G401.6 (cell line): ENCODE data around the gene PPM1F.

ENCODE experiments used
- FAIRE-seq: peaks from 2 replicates; lab custom pipeline; 2012; peaks lifted over from hg19 to GRCh38; lab: Jason Lieb, UNC

Gene PPM1F

DNA sequence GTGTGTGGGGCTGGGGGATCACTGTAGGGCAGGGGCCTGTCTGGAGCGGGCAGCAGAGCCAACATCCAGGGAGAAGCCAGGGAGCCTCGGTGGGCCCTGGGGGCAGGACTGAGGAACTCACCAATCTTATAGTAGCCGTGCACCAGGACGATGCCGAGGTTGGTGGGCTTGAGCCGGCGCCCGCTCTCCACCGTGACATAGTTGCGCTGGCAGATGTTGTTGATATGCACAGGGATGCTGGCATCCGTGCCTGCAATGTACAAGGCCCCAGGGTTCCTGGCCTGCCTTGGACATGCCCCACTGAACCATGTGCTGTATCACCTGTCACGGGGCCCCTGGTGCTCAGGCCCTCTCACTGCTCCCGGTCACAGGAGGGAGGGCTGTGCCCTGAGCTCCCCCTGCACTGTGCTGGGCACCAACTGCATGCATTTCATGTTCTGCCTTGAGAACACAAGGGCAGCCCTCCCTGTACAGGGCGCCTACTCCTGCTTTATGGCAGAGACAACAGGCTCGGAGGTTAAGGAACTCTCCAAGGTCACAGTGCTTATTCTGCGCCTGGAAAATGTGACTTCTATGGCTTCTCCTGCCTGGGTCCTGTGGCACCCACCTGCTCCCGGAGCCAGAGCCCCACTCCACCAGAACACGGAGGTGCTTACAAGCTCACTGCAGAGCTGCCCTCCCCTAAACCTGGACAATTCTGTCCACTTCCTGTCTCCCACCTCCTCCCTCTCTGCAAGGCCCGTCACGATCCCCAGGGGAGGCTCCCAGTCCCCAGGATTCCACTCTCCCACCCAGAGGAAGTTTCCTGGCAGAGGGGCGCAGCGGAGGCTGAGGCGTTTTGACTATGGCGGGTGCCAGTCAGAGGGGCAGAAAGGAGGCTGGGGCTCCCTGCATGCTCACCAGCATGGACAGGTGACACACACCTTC is 7.8 kb upstream of the PPM1F start:
- no peak for FAIRE-seq

DNA sequence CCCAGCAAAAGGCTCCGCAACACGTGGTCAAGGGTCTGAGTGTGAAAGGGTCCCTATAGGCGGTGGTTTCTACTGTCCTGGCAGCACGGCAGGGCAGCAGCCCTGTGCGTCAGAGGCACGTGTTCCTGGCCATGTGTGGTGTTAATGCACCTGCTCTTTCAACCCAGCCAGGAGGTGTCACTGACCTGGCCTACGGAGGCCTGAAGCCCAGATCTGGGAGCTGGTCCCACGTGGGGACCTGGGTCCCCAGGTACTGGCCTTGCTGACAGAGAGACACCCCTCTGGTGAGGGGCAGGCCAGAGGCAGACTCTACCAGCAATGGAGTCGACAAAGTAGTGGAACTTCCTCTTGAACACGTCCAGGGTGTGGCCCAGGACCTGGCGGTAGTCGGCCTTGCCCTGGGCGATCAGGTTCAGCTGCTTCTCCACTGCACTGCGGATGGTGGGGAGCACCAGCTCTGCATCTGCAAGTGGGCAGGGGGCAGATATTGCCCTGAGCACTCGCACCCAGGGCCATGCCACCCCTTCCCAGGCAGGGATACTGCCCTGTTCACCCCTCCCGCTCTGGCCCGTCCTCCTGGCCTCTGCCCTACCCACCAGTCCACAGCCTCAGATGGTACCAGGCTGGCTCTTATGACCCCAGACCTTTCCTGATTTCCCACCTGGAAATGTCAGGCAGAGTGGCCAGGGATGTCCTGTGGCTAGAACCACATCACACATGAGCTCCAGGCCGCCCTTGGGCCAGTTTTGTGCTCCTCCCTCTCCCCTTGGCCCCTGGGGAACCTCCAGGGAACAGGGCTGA is 6.8 kb upstream of the PPM1F start:
- no peak for FAIRE-seq

DNA sequence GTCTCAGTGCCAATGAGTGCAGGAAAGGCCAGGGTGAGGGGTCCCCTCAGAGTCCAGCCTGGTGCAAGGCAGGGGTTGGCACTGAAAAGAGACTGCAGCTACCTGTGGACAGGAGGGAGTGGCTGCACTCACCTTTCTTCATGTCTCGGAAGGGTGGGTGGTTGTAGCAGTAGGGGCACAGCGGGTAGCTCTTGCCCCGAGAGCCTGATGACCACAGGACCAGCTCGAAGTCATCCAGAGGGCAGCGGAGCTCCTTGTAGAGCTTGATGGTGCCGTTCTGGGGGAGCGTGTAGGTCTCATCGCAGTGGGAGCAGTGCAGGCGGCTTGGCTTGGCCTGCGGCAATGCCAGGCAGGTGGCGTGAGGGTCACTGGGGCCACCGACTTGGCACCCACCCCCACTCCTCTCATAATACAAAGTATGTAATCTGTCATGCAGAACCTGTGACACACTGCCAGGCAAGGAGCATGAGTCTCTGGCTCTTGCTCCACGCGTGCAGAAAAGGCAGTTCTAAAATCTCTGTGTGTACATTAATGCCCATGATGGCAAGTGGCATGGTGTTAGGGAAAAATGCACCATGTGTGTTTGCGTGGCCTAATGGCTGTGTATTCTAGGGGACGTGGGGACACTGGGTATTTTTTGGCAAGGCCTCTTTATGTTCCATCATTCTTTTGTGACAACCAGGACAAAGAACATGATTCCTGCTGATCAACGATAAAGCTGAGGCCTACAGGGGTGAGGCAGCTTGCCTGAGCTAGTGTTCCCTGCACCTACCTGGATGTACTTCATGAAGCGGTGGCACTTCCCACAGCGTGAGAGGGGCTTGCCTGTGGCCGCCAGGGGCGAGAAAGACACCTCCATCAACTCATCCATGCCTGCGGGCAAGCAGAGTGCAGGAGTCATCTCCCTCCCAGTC is 6.0 kb upstream of the PPM1F start:
- no peak for FAIRE-seq

DNA sequence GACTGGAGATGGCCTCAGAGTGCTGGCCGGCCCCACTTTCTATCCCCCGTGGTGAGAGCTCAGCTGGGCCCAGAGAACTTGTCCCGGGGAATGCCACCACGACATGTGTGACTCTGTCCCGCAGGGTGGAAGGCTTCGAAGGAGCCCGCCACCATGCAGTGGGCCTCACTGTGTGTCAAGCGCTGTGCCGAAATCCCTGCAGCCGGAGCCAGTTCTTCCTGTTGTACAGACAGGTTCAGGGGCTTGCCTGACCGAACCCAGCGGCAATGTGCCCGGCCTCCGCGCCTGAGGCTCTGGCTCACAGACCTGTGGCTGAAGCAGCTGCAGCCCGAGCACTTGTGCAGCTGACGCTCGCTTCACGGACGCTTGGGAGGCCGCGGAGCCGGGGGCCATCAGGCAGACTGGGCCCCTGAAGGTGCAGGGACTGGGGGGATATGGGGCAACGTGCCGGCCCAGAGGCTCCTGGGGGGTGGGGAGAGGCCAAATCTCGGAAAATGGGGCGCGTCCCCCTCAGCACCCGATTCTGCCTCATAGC is 650 bp downstream of the PPM1F start:
- FAIRE-seq = no peak

DNA sequence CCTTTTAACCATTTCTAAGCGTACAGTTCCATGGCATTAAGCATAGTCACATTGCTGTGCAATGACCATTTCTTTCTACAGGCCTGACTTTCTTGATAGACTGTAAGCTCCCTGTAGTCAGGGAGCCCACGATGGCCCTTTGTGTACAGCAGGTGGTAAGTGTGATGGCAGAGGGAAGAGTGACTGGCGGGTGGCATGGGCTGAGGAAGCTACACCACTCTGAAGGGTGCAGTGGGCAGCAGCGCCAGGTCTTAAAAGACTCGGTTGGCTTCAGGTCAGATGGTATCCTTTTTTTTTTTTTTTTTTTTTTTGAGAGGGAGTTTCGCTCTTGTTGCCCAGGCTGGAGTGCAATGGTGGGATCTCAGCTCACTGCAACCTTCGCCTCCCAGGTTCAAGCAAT is 1.6 kb downstream of the PPM1F start:
- no peak for FAIRE-seq

DNA sequence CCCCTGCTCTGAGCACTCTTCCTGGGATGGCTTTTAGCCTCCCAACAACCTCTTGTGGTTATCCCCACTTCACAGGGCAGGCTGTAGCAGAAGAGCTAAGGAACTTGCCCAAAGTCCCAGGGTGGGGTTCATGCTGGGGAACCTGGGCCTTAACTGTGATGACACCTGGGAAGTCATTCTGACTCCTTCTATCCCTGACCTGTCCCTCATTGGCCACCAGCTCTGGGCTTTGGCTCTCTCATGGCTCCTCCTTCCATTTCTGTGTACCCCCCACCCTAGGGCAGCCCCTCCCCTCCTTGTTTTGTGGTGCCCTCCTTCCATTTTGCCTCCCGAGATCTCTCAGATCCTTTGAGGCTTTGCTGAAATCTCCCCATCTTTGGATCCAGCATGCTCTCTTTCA is 2.7 kb downstream of the PPM1F start:
- FAIRE-seq = no peak

DNA sequence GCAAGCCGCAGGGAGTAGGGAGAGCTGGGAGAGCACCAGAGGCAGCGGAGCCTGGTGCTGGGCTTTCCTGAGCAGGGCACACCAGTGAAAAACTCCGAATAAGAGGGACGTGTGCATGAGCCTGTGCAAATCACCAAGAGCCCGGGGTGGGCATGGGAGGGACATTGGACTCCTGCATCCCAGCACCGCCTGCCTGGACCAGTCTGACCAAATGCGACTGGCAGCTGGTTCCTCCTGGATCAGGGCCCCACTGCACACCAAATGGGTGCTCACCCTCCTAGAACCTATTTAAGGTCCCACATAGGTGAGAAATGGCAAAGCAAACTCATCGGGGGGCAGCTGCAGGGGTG is 3.1 kb downstream of the PPM1F start:
- no peak for FAIRE-seq

DNA sequence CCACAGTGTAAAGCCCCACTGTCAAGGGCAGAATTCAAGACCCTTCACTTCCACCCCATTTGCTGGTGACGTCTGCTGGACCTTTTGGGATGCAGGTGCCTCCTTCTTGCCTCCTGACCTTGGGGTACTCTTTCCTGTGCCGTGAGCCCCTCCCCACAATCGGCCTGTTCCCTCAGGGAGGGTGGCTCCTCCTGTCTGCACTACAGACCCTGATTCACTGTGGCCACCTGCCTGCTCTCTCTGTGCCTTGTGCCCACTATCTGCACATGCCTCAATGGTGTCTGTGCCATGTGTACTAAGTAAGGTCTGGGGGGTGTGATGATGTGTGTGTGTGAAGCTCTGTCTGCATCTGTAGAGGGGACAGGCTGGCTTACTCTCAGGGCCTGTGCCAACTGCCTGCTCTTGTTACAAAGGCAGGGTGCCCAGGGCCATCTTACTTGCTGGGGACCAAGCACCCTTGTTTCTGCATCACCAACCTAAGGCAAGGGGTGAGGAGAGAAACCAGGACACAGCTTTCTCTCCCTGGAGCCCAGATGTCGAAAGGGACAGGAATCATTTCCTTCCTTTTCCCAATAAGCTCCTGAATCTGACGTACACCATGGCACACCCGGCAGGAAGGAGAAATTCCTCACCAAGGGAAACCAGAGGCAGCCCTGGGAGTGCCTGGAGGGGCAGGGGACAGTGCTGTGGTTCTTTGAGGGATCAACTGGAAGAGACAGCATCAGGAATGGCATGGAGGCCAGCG is 3.7 kb downstream of the PPM1F start:
- no peak for FAIRE-seq

DNA sequence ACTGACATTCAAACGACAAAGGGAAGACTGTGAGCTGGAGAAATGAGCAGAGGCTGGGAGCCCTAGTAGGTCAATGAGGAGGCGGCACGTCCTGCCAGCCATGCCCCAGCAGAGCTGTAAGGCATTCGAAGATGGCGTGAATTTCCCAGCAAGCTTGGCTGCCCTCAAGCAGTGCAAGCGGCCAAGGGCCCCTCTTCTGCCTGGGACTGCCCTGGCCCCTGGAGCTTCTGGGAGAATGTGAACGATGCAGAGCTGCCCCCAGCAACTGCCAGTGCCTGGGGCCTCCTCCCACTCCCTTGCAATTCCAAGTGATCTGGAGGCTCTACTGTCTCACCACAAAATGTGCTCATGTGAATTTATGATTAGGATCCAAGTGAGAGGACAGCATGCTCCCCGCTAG is 4.3 kb downstream of the PPM1F start:
- no peak for FAIRE-seq

DNA sequence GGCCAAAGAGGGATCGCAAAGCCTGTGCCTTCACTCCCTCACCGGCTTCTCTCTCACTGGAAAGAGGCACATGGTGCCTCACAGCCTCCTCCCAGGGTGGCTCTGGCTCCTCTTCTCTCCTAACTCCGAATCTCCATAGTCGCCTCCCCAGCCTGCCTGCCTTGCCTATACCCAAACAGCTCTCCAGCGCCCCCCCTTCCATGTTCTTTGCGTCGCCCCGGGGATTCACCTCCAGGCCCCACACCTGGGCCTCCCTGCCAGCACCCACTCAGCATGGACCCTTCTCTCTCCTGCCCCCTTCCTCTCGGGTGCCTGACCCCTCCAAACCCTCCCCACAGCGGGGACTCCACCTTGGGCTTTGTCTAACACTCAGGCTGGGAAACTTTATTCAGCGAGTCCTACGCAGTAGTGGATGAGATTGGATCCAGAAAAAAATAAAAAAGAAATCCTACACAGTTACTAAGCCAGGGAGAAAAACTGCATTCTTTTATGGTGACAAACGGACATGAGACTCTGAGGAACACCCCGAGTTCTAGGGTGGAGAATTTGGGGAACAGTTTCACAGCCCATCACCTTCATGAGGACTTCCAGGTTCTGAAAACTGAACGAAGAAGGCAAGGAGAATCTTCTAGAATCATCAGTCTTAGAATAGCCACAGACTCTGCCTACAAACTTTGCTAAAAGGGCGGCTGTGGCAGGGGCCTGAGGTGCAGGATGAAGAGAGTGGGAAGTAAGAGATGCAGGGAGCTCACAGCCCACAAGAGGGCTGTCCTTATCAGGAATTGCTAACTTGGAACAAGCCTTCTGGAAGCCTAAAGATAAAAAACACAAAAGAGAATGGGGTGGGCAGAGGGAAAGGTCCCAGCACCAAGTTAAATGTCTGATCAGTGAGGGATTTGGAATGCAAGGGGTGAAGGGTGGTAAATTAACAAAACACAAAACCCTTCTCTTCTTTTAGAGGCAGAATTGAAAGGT is 5.3 kb downstream of the PPM1F start:
- peak; percentile 27 for FAIRE-seq

DNA sequence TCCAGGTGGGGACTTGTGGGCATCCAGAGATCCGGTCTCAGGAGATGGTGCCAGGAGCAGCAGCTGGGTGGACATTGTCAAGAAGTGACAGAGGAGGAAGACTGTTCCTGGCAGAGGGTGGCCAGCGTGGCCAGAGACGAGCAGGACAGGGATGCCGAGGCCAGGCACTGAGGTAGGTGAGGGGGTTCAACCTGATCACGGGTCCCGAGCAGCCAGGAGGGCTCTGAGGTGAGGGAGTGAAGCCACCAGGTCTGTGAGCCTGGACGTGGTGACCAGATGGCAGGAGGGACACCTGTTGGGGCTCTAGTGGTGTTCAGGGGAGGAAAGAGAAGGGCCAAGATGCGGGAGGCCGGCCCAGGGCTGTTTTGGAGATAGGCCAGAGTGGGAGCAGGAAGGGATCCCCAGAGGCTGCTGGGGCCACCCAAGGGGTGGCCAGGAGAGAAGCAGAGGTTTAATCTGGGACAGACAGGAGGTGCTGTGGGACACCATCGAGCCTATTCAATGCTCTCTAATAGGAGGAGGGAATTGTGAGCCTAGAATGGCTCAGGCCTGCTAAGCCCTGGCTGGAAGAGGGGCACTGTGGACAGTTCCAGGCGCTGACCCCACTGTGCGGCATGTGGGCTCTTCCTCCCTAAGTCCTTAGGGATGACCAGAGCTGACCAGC is 6.3 kb downstream of the PPM1F start:
- no peak for FAIRE-seq

DNA sequence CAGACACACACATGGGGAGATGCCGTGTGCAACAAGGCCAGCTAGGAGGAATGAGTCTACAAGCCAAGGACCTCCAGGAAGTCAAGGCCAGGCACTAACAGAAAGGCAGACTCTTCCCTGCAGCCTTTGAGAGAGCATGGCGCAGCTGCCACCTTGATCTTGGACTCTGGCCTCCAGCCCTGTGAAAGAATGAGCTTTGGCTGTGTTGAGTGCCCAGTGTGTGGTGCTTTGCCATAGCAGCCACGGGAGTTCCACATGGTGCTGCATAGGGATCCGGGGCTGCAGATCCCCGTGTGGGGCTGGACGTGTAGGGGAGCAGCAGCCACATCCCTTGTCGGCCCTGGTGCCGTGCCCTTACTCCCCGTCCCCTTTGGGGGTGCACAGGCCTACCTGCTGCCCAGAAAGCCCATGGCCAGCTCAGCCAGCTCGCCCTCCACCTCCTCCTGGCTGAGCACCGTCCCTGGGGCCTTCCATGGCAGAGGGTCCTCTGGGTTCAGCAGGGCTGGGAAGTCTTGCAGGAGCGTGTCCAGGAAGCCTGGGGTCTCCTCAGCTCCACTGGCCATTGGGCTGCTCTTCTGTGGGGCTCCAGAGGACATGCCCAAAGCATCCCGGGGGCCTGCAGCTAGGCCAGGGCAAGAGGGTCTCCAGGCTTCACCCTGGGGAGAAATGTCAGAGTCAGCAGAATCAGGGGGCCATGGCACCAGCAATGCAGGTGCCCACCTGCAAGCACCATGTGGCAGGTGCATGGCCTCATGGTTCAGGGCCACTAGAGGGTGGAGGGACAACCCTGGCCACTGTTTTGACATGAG is 7.0 kb downstream of the PPM1F start:
- no peak for FAIRE-seq

DNA sequence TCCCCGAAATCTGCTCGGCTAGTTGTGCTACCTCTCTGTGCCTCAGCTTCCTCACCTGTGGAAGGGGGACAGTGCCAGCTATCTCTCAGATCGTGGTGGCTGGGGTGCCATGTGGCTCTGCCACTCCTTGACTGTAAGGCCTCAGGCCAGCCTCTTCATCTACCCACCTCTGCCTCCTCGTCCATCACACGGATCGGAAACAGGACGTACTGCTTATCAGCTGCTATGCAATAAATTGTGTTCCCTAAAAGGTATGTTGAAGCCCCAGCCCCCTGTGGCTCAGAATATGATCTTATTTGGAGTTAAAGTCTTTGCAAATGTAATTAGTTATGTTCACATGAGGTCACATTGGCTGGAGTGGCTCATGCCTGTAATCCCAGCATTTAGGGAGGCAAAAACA is 7.8 kb downstream of the PPM1F start:
- FAIRE-seq = no peak

DNA sequence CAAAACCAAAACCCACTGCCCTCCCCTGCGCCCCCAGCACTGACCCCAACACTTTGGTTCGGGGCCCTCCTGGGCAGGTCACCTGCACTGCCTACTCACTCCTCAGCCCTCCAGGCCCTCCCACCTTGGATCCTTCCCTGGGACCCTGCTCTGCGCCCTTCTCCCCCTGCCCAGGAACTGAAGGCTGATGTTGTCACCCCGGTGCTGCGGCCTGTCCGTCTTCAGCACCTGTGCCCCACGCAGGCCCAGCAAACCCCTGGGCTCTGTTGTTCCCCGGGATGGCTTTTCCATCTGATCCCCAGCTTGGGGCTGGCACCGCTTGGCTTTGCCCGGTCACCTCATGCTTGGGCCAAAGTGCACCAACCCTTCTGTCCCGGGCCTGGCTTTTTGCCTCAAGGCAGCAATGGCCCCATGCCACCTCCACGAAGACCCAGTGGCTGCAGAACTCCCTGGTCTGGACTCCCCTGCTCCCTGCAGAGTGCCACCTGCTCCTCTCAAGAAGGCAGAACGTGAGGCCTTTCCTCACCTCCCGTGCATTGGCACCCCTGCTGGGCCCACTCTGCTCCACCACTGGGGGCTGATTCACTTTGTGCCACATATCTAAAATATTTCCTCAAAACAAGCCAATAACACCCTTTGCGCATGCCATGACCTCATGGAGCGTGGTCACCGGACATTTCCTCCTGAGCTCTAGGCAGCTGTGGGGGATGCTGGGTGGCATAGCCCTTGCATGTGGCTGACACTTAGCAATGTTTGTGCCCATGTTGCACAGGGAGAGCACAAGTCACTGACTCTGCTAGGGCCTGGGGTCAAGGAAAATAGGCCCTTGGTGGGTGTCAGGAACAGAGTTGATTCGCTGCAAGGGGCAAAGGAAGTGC is 8.8 kb downstream of the PPM1F start:
- no peak for FAIRE-seq

DNA sequence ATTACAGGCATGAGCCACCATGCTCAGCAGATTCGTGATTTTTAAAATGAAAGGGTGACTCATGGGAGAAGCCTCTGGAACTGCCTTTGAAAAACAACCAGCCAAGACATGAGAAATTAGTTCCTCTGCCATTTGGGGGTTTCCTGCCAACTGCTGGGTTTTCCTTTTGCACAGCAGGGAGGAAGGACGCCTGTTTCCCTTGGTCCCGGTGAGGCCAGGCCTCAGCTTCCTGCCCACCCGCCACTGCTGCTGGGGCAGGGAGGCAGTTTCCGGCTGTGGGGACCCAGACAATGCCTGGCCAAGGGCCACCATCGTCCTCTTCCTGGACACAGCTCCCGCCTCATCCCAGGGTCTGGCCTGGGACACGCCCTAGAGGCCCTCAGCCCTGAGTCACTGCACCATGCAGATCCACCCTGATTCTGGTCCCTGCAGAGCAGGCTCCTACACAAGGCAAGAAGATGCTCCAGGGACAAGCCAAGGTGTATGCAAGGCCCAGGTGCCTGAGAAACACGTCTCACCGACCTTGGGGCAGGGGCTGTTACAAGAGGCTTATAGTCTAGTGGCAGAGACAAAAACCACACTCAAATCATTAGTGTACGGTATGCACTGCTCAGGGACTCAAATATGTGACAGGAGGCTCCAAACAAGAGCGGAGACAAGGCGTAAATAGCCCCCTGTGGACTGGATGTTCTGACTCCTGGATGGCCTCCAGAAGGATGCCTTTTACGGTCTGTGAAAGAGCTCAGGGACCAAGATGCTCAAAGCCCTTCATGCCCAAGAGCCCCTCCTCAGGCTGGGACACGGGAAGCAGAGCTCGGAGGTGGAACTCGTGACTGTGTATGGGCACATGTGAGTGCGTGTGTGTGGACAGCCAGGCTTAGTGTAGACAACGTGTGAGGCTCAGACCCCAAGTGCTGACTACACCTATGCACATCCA is 10.0 kb downstream of the PPM1F start:
- FAIRE-seq = no peak

DNA sequence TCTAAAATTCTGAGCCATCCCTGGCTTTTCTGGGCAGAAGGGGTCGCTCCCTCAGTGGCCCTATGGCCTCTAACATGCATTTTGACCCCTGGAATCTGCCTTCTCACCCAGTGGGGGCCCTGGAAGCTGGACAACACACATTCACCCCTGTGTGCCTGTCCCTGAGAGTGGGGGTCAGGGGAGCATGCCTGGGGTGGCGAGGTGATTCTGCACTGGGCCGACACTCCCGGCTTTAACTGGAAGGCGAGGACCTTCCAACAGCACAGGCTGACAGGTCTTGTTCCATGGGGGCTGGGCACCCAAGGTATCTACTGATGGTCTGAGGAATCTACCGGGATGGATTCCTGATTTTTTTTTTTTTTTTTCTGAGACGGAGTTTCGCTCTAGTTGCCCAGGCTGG is 10.7 kb downstream of the PPM1F start:
- no peak for FAIRE-seq

DNA sequence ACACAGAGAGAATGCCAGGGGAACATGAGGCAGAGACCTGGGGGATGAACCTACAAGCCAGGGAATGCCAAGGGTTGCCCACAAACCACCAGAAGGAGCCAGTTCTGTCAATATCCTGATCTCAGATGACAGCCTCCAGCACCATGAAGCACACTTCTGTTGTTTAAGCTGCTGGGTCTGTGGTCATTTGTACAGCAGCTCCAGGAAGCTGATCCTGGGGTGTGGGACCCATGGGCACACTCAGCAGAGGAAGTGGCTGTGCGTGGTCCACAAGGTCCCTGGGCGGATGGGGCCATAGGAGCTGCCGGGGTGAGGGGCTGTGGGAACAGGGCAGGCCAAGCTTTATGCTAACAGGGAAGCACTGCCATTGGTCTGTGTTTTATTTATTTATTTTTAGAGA is 12.1 kb downstream of the PPM1F start:
- no peak for FAIRE-seq
